Panc1 (cell line): ENCODE results near the gene ADAMTSL3. TPM values are rescaled to one million over a fixed set of nuclear protein-coding genes. Genes with fewer than 3 reads are reported as not detected.

Experiments used
- ATAC-seq: fragments of 200-7000 bp; cut with Tn5 transposase; 2 replicates; pipeline ENCODE4 v1.9.1; 2020; ENCODE audit warnings: mild to moderate bottlenecking, moderate library complexity
- BruUV-seq: library from RNA; stranded (reverse); fragments of 400-500 nt; replicated peaks from 2 replicates; lab custom pipeline; 2021; lab: Mats Ljungman, UMichigan
- CTCF ChIA-PET: fragments of 300-600 bp; sonication (Branson Sonifier 250); formaldehyde crosslinking; loops from one replicate; lab custom pipeline; 2022; ENCODE audit warnings: antibody characterized with exemption; lab: Charles Lee
- POLR2A ChIA-PET: fragments of 300-600 bp; sonication (Branson Sonifier 250); formaldehyde crosslinking; loops from one replicate; lab custom pipeline; 2022; ENCODE audit warnings: antibody characterized with exemption; lab: Charles Lee
- DNase-seq: peaks from one replicate; pipeline ENCODE4 v3.0.0-alpha.2; 2010; ENCODE audit warnings: low read depth, low spot score
- H3K27ac ChIP-seq: 2 replicates; pipeline ENCODE4 v1.5.1; 2011; ENCODE audit warnings: mild to moderate bottlenecking, low read length, inconsistent platforms
- H3K27me3 ChIP-seq: fragments of 200-500 bp; sonication (Bioruptor generic); 2 replicates; pipeline ENCODE4 v1.6.0; 2014; ENCODE audit warnings: low read length, inconsistent platforms; ENCODE audit not compliant: control insufficient read depth, insufficient read depth
- H3K36me3 ChIP-seq: fragments of 200-500 bp; sonication (Bioruptor generic); 2 replicates; pipeline ENCODE4 v1.5.1; 2014; ENCODE audit warnings: inconsistent platforms, mild to moderate bottlenecking, low read length, moderate library complexity; ENCODE audit not compliant: control insufficient read depth, insufficient read depth
- H3K4me1 ChIP-seq: 2 replicates; pipeline ENCODE4 v1.5.1; 2011; ENCODE audit warnings: inconsistent platforms, mild to moderate bottlenecking, low read length, moderate library complexity; ENCODE audit not compliant: control insufficient read depth, insufficient read depth
- H3K4me3 ChIP-seq, 2 experiments: 2 replicates each; pipeline ENCODE4 v1.5.1; 2011 to 2012; ENCODE audit warnings: low read depth in 2 of 2, low read length in 2 of 2, mild to moderate bottlenecking in 2 of 2, inconsistent platforms in 1 of 2, moderate library complexity in 1 of 2
- H3K9me3 ChIP-seq: fragments of 200-500 bp; sonication (Bioruptor generic); 2 replicates; pipeline ENCODE4 v1.5.1; 2014; ENCODE audit warnings: low read depth, mild to moderate bottlenecking, inconsistent platforms, low read length, moderate library complexity; ENCODE audit not compliant: control insufficient read depth, insufficient read depth
- POLR2AphosphoS5 ChIP-seq: IDR thresholded peaks from 2 replicates; pipeline ENCODE4 v1.6.1; 2012; ENCODE audit warnings: mild to moderate bottlenecking, low read depth, low read length, moderate library complexity
- SIN3A ChIP-seq: IDR thresholded peaks from 2 replicates; pipeline ENCODE4 v1.6.1; 2012; ENCODE audit warnings: low read depth, mild to moderate bottlenecking, low read length, moderate library complexity, borderline replicate concordance; ENCODE audit not compliant: insufficient read depth
- TCF7L2 ChIP-seq: IDR thresholded peaks from 2 replicates; pipeline ENCODE4 v1.6.1; 2011; ENCODE audit warnings: mild to moderate bottlenecking, low read depth, low read length, inconsistent platforms
- in situ Hi-C: cut with HindIII; loops from 2 replicates; pipeline ENCODE4 v1.10.0; 2016; ENCODE audit warnings: low sequenced_read_pairs, low pct_unique_long_range_greater_than_20kb
- intact Hi-C: fragments of 100-400 bp; cut with micrococcal nuclease; formaldehyde crosslinking; loops from one replicate; pipeline ENCODE4 v1.10.0; 2022; ENCODE audit not compliant: unreplicated experiment
- total RNA-seq: library from RNA; stranded (reverse); gene quantifications from one replicate; pipeline ENCODE4 v1.2.1, GENCODE V29; 2021; ENCODE audit not compliant: unreplicated experiment
- TF ChIP-seq, protein P1 (sequence below): fragments of 450-650 bp; IDR thresholded peaks from 2 replicates; pipeline ENCODE4 v1.5.1; 2017; ENCODE audit warnings: mild to moderate bottlenecking
- TF ChIP-seq, protein P2 (sequence below), 2 experiments: IDR thresholded peaks; 2 replicates each; pipeline ENCODE4 v1.6.1; 2011 to 2012; ENCODE audit warnings: low read depth in 2 of 2, control low read depth in 1 of 2, low read length in 1 of 2, mild to moderate bottlenecking in 1 of 2, moderate library complexity in 1 of 2; ENCODE audit not compliant: insufficient read depth in 1 of 2

Gene ADAMTSL3
- total RNA-seq, 1 experiment from 2014 or later, result not detected

DNA sequence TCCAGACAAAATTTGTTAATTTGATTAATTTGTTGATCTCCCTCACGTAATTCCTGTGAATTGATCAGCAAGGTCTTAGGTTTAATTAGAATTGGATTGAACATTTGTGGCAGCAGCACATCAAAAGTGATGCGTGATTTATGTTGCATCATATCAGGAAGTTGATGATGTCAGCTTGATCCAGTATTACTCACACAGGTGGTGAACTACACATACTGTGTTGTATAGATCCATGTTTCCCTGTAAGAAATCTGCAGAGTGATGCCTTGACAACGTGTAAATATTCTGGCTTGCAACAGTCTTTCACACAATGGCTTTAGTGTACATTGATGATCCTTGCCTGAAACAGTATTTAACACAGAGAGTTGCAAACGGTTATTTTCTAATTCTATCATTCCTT, 200.4 kb downstream of the ADAMTSL3 start:
- POLR2A ChIA-PET, result no interaction called here
- intact Hi-C loops, result no loop called here

DNA sequence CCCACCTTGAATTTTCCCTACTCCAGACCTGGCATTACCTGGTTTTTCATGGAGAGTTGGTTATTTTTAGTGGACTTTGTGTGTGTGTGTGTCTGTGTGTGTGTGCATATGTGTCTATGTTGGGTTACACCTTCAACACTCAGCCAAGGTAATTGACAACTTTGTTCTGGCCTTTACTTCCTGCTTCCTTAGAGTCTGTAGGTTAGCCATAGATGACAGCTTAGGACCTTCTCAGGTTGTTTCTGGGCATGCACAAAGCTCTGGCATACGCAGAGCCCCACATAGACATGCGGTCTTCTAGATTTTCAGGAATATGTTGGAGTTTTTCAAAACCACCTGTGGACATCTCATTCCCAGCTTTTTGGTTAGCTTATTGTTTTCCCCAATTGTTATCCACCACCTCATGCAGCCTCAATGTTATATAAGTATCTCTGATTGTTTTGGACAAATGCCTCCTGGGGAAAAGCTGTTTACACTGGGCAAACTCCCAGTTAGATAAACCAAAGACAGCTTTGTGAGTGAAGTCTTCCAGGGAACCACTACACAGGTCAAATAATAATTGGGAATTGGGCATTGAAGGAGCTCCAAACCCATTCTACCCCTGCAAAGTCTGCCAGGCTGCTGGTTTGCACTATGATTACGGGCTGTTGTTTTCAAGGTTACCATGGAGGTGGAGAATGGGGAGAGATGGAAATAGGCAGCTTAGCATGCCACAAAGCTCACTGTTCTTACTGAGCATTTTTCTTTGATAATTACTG, 201.2 kb downstream of the ADAMTSL3 start:
- H3K9me3 ChIP-seq, result no peaks in the 10 kb centered on the region
- BruUV-seq, result no TSS peak
- intact Hi-C loops (no loop called here), in situ Hi-C loops (no loop called here)
- ATAC-seq (no peak), DNase-seq (no peak)
- no peak overlapping the region for H3K4me3 ChIP-seq
- TF ChIP-seq, protein P1, sequence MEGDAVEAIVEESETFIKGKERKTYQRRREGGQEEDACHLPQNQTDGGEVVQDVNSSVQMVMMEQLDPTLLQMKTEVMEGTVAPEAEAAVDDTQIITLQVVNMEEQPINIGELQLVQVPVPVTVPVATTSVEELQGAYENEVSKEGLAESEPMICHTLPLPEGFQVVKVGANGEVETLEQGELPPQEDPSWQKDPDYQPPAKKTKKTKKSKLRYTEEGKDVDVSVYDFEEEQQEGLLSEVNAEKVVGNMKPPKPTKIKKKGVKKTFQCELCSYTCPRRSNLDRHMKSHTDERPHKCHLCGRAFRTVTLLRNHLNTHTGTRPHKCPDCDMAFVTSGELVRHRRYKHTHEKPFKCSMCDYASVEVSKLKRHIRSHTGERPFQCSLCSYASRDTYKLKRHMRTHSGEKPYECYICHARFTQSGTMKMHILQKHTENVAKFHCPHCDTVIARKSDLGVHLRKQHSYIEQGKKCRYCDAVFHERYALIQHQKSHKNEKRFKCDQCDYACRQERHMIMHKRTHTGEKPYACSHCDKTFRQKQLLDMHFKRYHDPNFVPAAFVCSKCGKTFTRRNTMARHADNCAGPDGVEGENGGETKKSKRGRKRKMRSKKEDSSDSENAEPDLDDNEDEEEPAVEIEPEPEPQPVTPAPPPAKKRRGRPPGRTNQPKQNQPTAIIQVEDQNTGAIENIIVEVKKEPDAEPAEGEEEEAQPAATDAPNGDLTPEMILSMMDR, result no peak
- no peaks in the 10 kb centered on the region for H3K36me3 ChIP-seq
- no peaks in the 10 kb centered on the region for H3K4me1 ChIP-seq
- POLR2A ChIA-PET, result no interaction called here
- H3K27ac ChIP-seq, result no peak overlapping the region
- CTCF ChIA-PET, result no interaction called here
- H3K27me3 ChIP-seq, result no peaks in the 10 kb centered on the region

More for the DNA sequence above, 200.4 kb downstream of the ADAMTSL3 start:
- no peak overlapping the region for H3K4me3 ChIP-seq
- H3K9me3 ChIP-seq, result no peaks in the 10 kb centered on the region
- H3K4me1 ChIP-seq, result no peaks in the 10 kb centered on the region
- no peaks in the 10 kb centered on the region for H3K27me3 ChIP-seq
- no peak overlapping the region for H3K27ac ChIP-seq
- ATAC-seq (no peak), DNase-seq (no peak)
- in situ Hi-C loops, result no loop called here
- TF ChIP-seq, protein P2, sequence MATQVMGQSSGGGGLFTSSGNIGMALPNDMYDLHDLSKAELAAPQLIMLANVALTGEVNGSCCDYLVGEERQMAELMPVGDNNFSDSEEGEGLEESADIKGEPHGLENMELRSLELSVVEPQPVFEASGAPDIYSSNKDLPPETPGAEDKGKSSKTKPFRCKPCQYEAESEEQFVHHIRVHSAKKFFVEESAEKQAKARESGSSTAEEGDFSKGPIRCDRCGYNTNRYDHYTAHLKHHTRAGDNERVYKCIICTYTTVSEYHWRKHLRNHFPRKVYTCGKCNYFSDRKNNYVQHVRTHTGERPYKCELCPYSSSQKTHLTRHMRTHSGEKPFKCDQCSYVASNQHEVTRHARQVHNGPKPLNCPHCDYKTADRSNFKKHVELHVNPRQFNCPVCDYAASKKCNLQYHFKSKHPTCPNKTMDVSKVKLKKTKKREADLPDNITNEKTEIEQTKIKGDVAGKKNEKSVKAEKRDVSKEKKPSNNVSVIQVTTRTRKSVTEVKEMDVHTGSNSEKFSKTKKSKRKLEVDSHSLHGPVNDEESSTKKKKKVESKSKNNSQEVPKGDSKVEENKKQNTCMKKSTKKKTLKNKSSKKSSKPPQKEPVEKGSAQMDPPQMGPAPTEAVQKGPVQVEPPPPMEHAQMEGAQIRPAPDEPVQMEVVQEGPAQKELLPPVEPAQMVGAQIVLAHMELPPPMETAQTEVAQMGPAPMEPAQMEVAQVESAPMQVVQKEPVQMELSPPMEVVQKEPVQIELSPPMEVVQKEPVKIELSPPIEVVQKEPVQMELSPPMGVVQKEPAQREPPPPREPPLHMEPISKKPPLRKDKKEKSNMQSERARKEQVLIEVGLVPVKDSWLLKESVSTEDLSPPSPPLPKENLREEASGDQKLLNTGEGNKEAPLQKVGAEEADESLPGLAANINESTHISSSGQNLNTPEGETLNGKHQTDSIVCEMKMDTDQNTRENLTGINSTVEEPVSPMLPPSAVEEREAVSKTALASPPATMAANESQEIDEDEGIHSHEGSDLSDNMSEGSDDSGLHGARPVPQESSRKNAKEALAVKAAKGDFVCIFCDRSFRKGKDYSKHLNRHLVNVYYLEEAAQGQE (IDR thresholded peaks at IDR 0.05; ENCODE audit: insufficient read depth in 1 of 2, low read depth in 2 of 2, low read length in 1 of 2), result no peak
- BruUV-seq, result no TSS peak
- CTCF ChIA-PET, result no interaction called here
- no peaks in the 10 kb centered on the region for H3K36me3 ChIP-seq

DNA sequence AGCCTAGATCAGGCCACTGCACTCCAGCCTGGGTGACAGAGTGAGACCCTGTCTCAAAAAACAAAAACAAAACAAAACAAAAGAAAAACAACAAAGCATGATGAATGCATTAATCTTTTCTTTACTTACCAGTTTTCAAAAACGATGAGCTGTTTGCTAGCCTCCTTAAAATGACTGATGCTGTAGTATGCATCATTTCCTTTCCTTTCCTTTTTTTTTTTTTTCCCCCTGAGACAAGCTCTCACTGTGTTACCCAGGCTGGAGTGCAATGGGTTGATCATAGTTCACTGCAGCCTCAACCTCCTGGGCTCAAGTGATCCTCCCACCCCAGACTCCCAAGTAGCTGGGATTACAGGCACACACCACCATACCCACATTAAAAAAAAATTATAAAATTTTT, 202.0 kb downstream of the ADAMTSL3 start:
- no peak overlapping the region for H3K4me3 ChIP-seq
- no TSS peak for BruUV-seq
- ATAC-seq, result no peak
- no peaks in the 10 kb centered on the region for H3K27me3 ChIP-seq
- H3K27ac ChIP-seq, result no peak overlapping the region
- no peaks in the 10 kb centered on the region for H3K9me3 ChIP-seq
- no peaks in the 10 kb centered on the region for H3K36me3 ChIP-seq
- intact Hi-C loops, result no loop called here
- no peaks in the 10 kb centered on the region for H3K4me1 ChIP-seq
- TF ChIP-seq, protein P1, result no peak
- TF ChIP-seq, protein P2 (IDR thresholded peaks at IDR 0.05; ENCODE audit: insufficient read depth in 1 of 2, low read depth in 2 of 2, low read length in 1 of 2), result no peak
- TF ChIP-seq POLR2AphosphoS5, result no peak
- no peak for TF ChIP-seq SIN3A
- no peak for TF ChIP-seq TCF7L2
- POLR2A ChIA-PET, result no interaction called here
- DNase-seq, result no peak
- CTCF ChIA-PET, result no interaction called here
- in situ Hi-C loops, result no loop called here
